Measurements from ENCODE around the gene EIF4G1. TPM values are rescaled to one million over a fixed set of nuclear protein-coding genes. Genes with fewer than 3 reads are reported as not detected.
A peak's percentile ranks its signal among the peaks of the same experiment; 100 is the strongest.

The EIF4G1 gene
- total RNA-seq, 1 experiment from 2014 or later = 312 TPM

DNA sequence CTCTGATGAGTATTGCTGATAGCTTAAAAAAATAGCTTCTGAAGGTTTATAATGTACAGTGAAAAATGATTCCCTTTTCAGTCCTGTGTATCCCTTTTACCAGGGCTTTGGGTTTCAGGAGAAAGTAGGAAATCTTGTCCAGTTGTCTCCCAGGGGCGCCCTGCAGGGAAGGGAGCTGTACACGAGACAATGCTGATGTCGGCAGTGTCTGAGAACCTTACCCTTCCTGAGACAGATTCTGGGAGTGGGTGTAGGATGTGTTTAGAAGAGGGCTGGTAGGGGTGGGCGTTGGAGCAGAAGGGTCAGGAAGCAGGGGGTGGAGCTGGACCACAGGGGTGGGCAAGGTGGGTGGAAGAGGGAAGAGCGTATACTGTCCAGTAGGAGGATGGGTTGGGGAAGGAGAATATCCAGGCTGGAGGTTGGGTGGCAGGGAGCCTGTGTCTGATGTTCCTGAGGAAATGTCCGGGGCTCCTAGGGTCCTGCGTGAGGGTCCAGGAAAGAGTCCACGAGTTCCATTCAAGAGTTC lies 58.0 kb downstream of the EIF4G1 start:
- H3K4me3 ChIP-seq = no peak overlapping the region
- H3K27ac ChIP-seq = no peak overlapping the region
- no peaks in the 10 kb centered on the region for H3K9me3 ChIP-seq (replicated peaks)

DNA sequence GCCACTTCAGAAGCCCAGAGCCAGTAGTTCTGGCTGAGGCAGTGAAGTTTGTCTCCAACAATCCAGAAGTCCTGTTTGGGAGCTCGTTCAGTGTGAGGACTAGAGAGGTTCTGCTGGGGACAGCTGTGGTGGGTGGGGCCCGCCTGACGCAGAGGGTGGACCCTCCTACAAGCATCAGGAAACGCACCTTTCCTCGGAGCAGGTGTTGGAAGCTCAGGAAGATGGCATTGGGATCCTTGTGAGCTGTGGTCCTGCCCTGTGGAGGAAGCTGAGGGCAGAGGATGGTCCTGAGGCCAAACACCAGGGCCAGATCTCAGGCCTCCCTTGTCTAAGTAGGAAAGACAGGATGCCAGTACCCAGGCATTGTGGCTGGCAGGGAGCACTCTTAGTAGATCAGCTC lies 58.5 kb downstream of the EIF4G1 start:
- Histone ChIP-seq H3K9me3 (replicated peaks) (no peaks in the 10 kb centered on the region), H3K4me3 (no peak overlapping the region), H3K27me3 (no peaks in the 10 kb centered on the region), H3K4me1 (peaks cover 8% of the 10 kb centered on the region), H3K27ac (no peak overlapping the region), H3K36me3 (peaks cover 7% of the 10 kb centered on the region)
- no peak for DNase-seq

More for the DNA sequence above, 58.0 kb downstream of the EIF4G1 start:
- no peak for DNase-seq
- peaks cover 8% of the 10 kb centered on the region for H3K4me1 ChIP-seq
- no peaks in the 10 kb centered on the region for H3K27me3 ChIP-seq
- H3K36me3 ChIP-seq = peaks cover 11% of the 10 kb centered on the region

- Histone ChIP-seq H3K4me1 (peaks cover 11% of the 10 kb centered on the region), H3K27ac (no peak overlapping the region), H3K4me3 (no peak overlapping the region), H3K27me3 (no peaks in the 10 kb centered on the region), H3K9me3 (replicated peaks) (no peaks in the 10 kb centered on the region), H3K36me3 (peaks cover 2% of the 10 kb centered on the region)
- DNase-seq = no peak
Observed at GRCh38 chr3:184373422-184373821, 59.0 kb downstream of the EIF4G1 start.

- Histone ChIP-seq H3K27ac (no peak overlapping the region), H3K36me3 (no peaks in the 10 kb centered on the region), H3K9me3 (replicated peaks) (no peaks in the 10 kb centered on the region), H3K4me3 (no peak overlapping the region), H3K27me3 (no peaks in the 10 kb centered on the region), H3K4me1 (peaks cover 22% of the 10 kb centered on the region)
- DNase-seq = no peak
Observed at GRCh38 chr3:184375747-184376461, 61.5 kb downstream of the EIF4G1 start.

DNA sequence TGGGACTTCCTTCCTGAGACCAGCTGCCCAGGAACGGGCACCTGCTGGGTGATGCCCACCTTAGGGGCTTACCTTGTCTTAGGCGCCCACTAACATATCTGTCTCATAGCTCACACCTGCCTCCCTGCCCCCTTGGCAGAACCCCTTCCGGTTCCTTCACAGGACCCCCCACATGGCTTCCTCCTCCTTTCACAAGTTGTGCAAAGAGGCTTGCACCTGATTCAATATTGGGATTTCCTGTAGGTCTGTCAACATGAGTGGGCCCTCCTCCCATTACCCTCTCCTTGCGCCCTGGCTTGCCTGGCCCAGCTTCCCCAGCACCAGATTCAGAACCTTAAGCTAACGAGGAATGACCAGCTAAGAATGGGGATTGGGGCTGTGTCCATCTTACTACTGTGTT lies 63.0 kb downstream of the EIF4G1 start:
- Histone ChIP-seq H3K36me3 (no peaks in the 10 kb centered on the region), H3K4me1 (peaks cover 14% of the 10 kb centered on the region), H3K27ac (no peak overlapping the region), H3K4me3 (peak overlapping the region; percentile 30; the same call in 1 of the 2 replicates), H3K27me3 (no peaks in the 10 kb centered on the region), H3K9me3 (replicated peaks) (no peaks in the 10 kb centered on the region)
- no peak for DNase-seq

- no peaks in the 10 kb centered on the region for H3K27me3 ChIP-seq
- H3K4me3 ChIP-seq = peak within 1 kb of the TSS; percentile 70
- peak within 1 kb of the TSS; percentile 16; the same call in 1 of the 2 replicates for H3K27ac ChIP-seq
- H3K9me3 ChIP-seq (replicated peaks) = no peaks in the 10 kb centered on the region
- H3K36me3 ChIP-seq = no peaks in the 10 kb centered on the region
- peak in 1 of 2 experiments; percentile 35 for DNase-seq
- H3K4me1 ChIP-seq = peaks cover 14% of the 10 kb centered on the region
Observed at GRCh38 chr3:184377882-184378445, 63.6 kb downstream of the EIF4G1 start, which contains the start of gene THPO. Gene THPO, minus strand, starts transcription at chr3:184378207. Its CDS starts 1,948 bp downstream, at chr3:184376259.

DNA sequence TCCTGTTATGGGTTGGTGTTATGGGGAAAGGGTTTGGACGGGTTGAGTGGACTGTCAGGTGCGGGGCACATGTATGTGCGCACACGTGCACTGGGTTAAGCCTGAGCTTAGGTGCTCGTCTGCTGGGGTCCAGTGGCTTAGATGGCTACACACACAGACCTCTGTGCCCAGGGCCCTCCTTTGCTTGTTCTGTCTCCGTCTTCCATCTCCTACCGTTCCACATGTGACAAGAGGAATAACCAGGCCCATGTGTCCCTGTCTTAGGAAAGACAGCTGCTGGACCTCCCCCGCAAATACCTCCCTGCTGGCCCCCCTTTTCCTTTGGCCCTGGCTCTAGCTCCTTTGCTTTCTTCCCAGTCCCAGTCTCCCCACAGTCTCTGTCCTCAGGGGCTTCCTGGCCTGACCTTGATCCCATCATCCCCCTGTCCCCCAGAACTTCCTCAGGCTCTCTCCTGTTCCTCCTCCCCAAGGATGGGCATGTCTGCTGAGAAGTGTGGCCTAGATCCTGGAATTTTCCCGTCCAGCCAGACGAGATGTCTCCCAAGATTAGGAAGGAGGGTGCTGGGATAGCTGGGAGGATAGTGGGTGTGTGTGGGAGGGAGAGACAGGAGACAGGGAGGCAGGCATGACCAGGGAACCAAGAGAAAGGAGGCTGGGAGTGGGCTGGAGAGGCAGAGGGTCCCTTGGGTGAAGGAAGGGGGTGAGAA lies 64.4 kb downstream of the EIF4G1 start:
- Histone ChIP-seq H3K4me1 (peaks cover 14% of the 10 kb centered on the region), H3K27me3 (no peaks in the 10 kb centered on the region), H3K36me3 (no peaks in the 10 kb centered on the region), H3K27ac (peak overlapping the region; percentile 16; the same call in 1 of the 2 replicates), H3K4me3 (peak overlapping the region; percentile 70), H3K9me3 (replicated peaks) (no peaks in the 10 kb centered on the region)
- peak; percentile 39 to 64 for DNase-seq

DNA sequence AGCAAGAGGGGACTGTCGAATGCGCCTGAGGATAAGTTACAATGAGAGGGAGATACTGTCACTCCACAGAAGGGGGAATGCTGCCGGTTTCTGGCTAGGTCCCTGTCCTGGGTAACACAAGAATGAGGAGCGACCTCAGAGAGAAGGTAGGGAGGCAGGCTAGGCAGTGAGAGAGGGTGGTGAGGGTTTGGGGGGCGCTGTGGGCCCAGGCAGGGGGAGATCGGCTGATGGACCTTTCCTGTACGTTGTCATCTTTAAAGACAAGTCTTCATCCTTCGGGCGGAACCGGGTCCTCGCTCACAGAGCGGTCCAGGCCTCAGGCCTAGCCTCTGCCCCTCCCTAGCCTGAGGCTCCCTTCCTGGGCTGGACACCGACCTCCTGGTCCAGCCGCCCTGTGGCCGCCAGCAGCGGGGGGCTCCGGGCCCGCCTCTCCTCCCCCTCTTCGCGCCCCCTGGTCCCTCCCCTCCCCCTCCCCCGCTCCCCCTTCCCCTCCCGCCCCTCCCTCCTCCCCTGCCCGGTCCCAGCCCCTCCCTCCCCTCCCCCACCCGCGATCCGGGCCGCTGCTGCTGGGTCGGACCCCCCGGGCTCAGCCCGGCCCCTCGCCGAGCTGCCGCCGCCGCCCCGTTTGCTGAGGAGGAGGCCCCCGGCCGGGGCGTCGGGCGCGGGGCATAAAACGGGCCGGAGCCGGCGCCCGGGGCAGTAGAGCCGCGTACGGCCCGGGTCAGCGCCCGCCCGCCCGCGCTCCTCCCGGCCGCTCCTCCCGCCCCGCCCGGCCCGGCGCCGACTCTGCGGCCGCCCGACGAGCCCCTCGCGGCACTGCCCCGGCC lies 65.2 kb downstream of the EIF4G1 start, which contains the start of gene CHRD:
Gene CHRD, plus strand, starts transcription at position 697 of the 827 bp plus-strand sequence. CDS start 265 bp downstream, outside the sequence.
- no peaks in the 10 kb centered on the region for H3K9me3 ChIP-seq (replicated peaks)
- H3K4me1 ChIP-seq = peaks cover 14% of the 10 kb centered on the region
- no peaks in the 10 kb centered on the region for H3K27me3 ChIP-seq
- peak within 1 kb of the TSS; percentile 70 for H3K4me3 ChIP-seq
- H3K36me3 ChIP-seq = no peaks in the 10 kb centered on the region
- DNase-seq = peak; percentile 21 to 48
- H3K27ac ChIP-seq = peak within 1 kb of the TSS; percentile 16; the same call in 1 of the 2 replicates

- H3K27ac ChIP-seq = no peak overlapping the region
- H3K9me3 ChIP-seq (replicated peaks) = no peaks in the 10 kb centered on the region
- H3K36me3 ChIP-seq = no peaks in the 10 kb centered on the region
- peaks cover 14% of the 10 kb centered on the region for H3K4me1 ChIP-seq
- H3K4me3 ChIP-seq = peak overlapping the region; percentile 70
- peak; percentile 70 to 73 for DNase-seq
- H3K27me3 ChIP-seq = no peaks in the 10 kb centered on the region
Observed at GRCh38 chr3:184380185-184380626, 65.8 kb downstream of the EIF4G1 start.

DNA sequence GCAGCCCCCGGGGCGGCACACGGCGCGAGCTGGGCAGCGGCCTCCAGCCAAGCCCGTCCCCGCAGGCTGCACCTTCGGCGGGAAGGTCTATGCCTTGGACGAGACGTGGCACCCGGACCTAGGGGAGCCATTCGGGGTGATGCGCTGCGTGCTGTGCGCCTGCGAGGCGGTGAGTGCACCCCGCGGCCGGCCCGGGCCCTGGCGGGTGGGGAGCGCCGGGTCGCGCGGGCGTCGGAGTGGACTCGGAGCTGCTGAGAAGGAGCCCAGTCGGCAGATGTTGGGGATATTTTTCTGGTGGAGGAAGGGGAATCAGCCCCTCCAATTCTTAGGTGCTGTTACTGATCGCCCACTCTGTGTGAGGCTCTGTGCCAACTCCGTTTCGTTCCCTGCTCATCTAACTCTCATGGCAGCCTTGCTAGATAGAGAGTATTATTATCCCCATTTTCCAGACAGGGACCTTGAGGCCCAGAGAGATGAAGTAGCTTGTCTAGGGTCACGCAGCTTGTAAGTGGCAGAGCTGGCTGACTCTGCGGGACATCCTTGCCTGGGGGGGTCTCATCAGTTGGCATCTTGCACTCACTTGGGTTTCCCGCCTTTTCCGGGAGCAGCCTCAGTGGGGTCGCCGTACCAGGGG lies 66.3 kb downstream of the EIF4G1 start:
- Histone ChIP-seq H3K27ac (no peak overlapping the region), H3K4me3 (peak overlapping the region; percentile 70), H3K9me3 (replicated peaks) (no peaks in the 10 kb centered on the region), H3K36me3 (no peaks in the 10 kb centered on the region), H3K4me1 (peaks cover 14% of the 10 kb centered on the region), H3K27me3 (no peaks in the 10 kb centered on the region)
- DNase-seq = peak in 1 of 2 experiments; percentile 31

- Histone ChIP-seq H3K9me3 (replicated peaks) (no peaks in the 10 kb centered on the region), H3K36me3 (no peaks in the 10 kb centered on the region), H3K27me3 (no peaks in the 10 kb centered on the region), H3K4me3 (no peak overlapping the region), H3K27ac (no peak overlapping the region), H3K4me1 (peaks cover 14% of the 10 kb centered on the region)
- no peak for DNase-seq
Observed at GRCh38 chr3:184381261-184382224, 67.1 kb downstream of the EIF4G1 start.

GRCh38 chr3:184382326-184383032 lies 68.1 kb downstream of the EIF4G1 start:
- DNase-seq = no peak
- H3K27me3 ChIP-seq = no peaks in the 10 kb centered on the region

More at GRCh38 chr3:184382326-184383032, 68.1 kb downstream of the EIF4G1 start:
- no peak overlapping the region for H3K27ac ChIP-seq
- no peaks in the 10 kb centered on the region for H3K9me3 ChIP-seq (replicated peaks)
- H3K4me1 ChIP-seq = peaks cover 14% of the 10 kb centered on the region
- H3K36me3 ChIP-seq = no peaks in the 10 kb centered on the region
- no peak overlapping the region for H3K4me3 ChIP-seq
